Measurements from ENCODE around the gene ITM2C.

The ITM2C gene

GRCh38 chr2:230927711-230928341 is 63.1 kb downstream of the ITM2C start:
- no peak for DNase-seq (ENCODE audit: low spot score)
